Gastrocnemius medialis (tissue), 4 donors: ENCODE data around the gene FAM3A.

Source experiments
- CTCF ChIP-seq, 5 experiments: fragments of 450-650 bp in 3 of 5; fragments of 200-600 bp in 2 of 5; sonication (generic) in 2 of 5; IDR thresholded peaks in 4 of 5; conservative IDR thresholded peaks in 1 of 5; 1 replicate in 4 of 5; 2 replicates in 1 of 5; pipeline ENCODE4 v1.5.1; 2016 to 2019; ENCODE audit warnings: antibody characterized with exemption in 5 of 5, mild to moderate bottlenecking in 3 of 5, moderate library complexity in 3 of 5
- POLR2A ChIP-seq, 2 donors: fragments of 450-650 bp; IDR thresholded peaks; one replicate each; pipeline ENCODE4 v1.6.1; 2017; ENCODE audit warnings: antibody characterized with exemption in 2 of 2, mild to moderate bottlenecking in 2 of 2, moderate library complexity in 2 of 2

DNA sequence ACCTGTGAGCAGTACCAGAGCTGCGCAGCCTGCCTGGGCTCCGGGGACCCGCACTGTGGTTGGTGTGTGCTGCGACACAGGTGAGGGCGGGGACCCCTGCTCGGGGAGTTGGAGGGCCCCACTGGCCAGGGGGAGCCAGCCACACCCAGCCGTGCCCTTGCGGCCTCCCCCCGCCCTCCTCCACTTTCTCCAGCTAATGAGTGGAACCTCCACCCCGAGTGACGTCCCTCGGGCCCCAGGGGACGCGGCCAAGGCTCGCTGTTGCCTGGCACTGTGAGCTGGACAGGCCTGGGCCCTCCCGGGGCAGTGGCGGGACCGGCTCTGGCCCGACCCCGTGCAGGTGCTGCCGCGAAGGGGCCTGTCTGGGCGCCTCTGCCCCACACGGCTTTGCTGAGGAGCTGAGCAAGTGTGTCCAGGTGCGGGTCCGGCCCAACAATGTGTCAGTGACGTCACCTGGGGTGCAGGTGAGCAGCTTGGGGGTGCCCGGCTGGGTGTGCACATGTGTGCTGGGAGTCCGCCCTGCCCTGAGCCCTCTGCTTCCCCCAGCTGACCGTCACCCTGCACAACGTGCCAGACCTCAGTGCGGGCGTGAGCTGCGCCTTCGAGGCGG, 52.3 kb downstream of the FAM3A start:
- TF ChIP-seq CTCF (IDR thresholded peaks at IDR 0.05 in 4 of 5, conservative IDR thresholded peaks at IDR 0.05 in 1 of 5) (no peak), POLR2A (IDR thresholded peaks at IDR 0.05) (no peak)
